GM18499 (cell line): ENCODE results near the gene TMTC2.

Source experiments
- ATAC-seq: cut with Tn5 transposase; IDR thresholded peaks from one replicate; pipeline ENCODE4 v1.9.1; 2021; ENCODE audit warnings: moderate number of reproducible peaks; ENCODE audit not compliant: insufficient read depth, unreplicated experiment

Gene TMTC2

DNA sequence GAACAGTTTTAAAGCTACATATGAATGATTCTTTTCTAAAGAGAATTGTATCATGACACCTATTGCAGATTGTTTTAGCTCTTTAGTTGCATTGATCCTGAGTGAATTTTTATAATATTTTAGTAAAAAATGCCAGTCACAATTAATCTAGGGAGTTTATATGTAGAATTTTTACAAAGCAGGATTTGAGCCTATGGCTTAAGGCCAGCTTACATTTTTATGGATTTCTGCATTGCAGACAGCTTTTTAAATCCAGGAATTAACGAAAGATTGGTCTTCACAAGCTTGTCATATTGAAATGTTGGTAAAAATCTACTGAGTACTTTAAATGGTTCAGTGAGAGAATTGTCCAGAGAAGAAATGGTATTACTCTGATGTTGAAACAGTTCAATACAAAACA lies 358.0 kb downstream of the TMTC2 start:
- no peak for ATAC-seq

DNA sequence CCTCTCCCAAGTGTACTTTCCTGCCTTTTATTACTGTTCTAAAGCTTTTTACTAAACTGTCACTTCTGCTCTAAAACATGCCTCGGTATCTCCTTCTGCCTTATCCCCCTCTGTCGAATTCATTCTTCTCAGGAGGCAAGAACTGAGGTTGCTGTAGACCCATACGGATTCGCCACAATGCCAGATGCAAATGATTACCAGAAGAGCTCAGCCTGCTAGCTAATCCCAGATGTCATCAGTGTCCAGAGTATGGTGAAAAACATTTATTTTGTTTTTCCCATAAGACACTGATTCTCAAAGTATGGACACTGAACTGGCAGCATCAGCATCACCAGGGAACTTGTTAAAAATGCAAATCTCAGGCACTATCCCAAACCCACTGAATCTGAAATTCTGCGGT lies 359.3 kb downstream of the TMTC2 start:
- ATAC-seq, result no peak

DNA sequence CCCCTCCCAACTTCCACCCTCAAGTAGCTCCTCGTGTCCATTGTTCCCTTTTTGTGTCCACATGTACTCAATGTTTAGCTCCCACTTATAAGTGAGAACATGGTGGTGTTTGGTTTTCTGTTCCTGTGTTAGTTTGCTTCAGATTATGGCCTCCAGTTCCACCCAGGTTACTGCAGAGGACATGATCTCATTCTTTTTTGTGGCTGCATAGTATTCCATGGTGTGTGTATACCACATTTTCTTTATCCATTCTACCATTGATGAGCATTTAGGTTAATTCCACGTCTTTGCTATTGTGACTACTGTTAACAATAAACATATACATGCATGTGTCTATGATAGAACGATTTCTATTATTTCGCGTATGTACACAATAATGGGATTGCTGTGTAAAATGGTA lies 362.6 kb downstream of the TMTC2 start:
- ATAC-seq, result no peak

DNA sequence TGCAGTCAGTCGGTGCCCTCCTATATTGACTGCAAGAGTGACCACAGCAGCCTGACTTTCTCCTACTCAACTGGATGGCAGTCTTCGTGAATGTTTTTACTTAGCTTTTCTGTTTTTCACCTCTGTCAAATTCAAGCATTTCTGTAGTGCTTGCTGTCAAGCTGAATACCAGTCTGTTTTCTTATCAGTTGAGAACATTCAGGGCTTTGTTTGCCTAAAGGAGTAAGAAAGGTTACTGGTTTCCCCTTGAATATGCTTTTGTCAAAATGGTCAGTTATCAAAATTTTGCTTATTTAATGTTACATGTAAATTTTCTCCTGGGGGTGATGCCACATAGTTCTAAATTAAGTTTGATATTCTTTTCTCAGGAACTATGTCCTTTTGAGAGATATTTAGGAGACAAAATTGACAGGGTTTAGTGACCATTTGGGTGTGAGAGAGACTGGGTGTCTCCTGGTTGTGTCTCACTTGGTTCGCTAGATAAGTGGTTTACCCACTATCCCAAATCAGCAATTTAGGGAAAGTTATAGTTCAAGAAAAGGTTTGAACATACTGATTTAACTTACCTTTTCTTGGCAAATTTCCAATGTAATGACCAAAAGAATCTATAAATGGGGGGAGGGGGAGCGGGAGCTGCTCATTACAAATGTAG lies 366.3 kb downstream of the TMTC2 start:
- ATAC-seq, result no peak

DNA sequence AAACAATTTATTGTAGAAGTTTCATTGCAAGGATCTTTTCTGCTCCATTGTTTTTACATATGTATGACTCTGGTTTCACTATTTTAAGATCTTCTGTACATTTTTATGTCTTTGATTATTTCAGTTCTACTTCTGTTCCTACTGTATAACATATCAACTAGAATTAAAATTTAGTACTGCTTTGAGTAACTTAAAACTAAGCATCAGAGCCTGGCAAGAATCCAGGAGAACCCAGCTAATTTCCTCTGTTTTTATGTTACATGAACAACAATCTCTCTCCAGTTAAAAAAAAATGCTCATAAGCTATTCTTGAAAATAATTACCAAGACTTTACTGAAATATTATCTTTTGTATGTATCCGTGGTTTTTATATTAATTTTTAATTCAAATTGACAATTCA lies 370.7 kb downstream of the TMTC2 start:
- ATAC-seq, result no peak

DNA sequence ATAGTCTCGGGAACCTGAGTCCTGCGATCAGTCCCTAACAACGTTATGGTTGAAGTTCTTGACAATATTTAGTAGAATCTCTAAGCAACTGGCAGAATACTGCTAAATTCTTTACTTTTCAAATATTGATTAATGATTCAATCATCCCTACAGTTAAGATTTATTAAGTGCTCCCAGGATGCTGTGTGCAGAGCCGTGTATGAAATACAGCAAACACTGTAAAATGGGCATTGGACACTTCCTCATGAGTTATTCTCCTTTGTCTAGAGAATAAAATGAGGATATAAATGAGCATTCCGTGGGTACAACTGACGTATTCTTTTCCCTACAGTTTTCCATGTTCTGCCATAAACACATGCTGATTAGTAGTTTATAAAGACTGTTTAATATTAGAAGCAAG lies 372.4 kb downstream of the TMTC2 start:
- no peak for ATAC-seq

DNA sequence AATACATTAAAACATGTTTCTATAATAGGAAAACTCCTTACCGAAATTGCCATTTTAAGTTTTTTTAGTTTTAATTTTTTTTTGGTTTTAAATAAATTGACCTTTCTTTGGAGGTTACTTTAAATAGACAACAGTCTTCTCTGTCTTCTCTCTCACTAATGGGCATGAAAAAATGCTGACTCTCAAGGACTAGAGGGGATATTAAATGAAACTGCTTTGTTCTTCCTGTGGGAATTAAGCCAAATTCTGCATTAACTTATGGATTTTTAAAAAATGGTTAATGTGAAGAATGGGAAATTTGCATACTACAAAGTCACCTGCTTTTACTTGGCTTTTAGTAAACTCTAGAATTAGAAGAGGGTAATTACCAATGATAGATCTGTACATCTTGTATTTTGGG lies 378.9 kb downstream of the TMTC2 start:
- no peak for ATAC-seq

DNA sequence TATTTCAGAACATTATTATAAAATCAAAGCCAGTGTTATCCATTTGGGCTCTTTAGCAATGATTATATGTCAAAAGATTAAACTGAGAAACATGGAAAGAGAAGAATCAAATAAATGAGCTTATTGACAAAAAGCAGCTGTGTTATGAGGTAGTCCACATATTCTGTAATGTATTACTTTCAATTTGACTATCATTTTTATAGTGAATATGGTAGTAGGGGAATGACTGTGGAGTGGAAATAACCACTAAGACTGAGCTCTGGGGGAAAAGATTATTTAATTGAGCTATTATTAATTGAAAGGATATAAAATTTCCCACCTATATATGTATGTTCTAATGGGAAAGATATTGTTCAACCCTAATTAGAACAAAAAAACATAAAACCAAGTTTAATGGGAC lies 381.3 kb downstream of the TMTC2 start:
- no peak for ATAC-seq

DNA sequence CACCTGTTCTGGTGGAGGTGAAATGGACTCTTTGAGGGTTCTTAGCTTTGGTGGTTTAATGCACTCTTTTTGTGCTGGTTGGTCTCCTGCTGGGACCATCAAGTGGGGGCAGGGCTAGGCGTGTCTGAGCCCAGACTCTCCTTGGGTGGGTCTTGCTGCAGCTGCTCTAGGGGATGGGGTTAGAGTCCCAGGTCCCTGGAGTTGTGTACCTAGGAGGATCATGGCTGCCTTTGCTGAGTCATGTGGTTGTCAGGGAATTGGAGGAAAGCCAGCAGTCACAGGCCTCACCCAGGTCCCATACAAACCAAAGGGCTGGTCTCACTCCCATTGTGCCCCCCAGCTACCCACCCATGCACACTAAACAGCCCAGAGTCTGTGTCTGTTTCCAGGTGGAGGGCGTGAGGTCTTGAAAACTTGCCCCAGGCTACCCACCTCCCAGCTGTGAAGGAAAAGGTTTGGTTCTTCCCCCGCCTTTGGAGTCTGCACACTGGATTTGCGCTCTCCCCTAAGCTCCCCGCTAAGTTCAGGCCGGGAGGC lies 387.7 kb downstream of the TMTC2 start:
- no peak for ATAC-seq

DNA sequence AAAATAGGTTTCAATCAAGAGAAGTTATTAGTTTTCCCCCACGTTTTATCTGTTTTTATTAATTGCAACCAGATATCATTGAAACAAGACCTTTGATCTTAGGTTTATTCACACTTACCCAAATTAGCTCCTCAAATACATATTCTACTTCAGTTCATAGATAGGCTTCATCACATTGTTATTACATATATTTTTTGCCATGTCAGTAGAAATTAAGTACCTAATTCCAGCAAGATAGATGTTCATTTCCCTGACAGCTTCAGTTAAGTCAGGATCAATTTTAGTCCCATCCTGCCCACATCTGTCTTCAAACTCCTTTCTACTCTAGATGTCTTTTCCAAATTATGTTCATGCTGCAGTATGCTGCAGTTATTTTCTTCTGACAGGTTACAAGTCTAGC lies 388.8 kb downstream of the TMTC2 start:
- no peak for ATAC-seq

DNA sequence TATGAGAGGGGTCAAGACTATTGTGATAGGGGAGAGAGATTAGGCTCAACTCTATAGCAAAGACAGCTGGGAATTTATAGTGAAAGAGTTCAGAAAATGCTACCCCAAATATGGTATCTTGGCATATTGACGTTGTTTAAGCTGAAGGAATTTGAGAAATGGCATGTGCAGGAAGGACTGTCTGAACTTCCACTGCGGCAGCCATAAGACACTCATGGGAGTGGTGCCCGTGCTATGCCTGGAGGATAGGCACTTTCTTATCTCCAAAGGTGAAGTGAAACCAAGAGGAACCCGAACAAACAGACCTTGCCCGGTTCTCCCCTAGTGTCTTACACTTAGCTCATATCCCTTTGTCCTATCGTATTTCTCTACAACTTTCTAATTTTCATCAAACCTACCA lies 390.3 kb downstream of the TMTC2 start:
- no peak for ATAC-seq

DNA sequence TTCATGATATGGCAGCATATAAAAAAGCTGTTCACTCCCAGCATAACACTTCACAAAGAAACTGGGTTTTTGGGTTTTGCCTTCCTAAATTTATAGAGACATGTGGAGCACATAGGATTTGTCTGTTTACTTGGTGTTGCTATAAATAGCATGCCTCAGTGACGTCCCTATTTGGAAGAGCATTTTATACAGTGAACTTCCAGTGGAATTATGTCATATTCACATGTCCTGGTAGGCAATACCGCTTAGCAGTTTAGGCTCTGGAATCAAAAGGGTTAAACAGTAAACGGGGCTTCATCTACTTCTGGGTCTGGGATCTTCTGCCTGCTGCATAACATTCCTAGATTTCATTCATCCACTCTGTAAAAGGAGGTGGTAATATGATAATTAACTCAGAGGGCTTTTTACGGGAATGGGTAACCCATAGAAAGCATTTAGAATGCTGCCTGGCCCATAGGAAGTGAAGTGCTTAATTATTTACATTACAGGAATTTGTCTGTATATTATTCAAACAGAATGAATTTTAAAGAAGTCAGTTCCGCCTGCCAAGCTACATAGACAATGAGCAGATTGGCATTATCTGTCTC lies 396.1 kb downstream of the TMTC2 start:
- ATAC-seq, result no peak

DNA sequence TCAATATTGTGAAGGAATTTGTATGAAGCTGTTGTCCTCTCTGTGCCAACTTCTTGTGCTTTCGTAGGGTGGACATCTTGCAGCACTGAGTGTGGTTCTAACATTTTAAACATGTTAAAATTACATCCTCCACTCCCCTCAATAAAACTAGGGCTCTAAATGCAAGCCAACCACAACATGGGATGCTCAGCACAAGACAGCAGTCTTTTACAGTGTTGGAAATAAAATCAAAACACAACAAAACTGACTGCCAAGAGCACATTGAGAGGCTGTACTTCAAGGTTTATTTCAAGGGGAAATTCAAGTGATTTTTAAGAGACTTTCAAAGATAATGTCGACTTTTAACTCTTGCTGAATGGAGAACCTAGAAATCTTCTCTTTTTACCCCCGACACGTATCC lies 396.9 kb downstream of the TMTC2 start:
- ATAC-seq, result no peak

DNA sequence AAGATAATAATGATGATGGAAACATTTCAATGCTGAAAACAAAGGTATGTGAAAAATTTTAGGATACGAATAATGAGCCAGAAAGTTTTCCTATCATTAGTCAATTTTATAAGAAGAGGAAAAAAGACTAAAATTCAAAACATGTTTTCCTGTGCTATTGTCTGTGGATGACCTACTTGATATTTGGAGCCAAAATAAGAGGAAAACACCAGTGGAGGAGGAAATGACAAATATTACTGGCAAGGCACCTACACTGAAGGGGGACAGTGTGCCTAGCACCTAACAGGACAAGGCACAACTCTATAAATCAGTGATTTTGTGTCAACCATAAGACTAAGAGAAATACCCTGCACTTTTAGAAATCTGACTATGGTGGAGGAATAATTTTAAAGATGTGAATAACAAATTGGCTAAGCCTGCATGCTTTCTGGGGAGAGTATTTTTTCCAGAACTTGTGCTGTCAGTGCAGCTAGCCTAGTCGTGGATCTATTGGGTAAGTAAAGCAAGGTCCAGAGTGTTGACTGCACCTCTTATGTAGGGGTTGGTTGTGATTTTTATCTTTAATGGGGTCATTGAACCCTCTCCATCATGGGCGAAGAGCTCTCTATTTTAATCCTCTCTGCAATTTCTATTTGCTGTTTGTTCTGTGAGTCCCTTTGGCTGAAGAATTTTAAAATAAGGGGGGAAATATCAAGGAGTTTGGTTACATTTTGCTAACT lies 398.0 kb downstream of the TMTC2 start:
- ATAC-seq, result no peak

DNA sequence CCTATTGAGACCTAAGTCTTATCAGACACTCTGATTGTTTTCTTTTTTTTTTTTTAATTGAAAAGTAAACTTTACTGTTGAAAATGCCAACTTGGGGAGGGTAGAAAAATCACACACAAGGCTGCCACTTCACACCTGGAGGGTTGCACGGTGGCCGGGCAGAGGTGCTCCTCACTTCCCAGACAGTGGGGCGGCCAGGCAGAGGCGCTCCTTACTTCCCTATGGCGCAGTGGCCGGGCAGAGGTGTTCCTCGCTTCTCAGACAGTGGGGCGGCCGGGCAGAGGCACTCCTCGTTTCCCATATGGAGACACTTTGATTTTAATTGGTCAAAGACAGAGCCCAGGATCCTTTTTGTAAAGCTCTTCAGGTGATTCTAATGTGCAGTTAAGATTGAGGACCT lies 399.3 kb downstream of the TMTC2 start:
- no peak for ATAC-seq

DNA sequence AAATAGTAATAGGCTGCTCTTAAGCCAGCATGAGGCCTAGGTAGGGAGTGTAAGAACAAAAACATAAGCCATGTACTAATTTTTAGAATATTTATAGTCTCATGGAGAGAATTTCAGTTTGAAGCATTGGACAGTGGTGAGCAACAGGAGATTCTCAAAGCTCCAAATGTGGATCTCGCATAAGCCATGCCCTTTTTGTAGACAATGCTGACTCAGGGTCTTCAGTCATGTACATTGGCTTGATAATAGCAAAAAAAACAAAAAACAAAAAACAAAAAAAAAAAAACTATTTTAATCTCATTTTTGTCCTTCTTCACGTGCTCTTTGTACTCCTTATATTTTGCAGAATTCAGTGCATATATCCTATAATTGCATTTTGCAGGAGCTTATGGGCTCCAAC lies 402.9 kb downstream of the TMTC2 start:
- no peak for ATAC-seq

DNA sequence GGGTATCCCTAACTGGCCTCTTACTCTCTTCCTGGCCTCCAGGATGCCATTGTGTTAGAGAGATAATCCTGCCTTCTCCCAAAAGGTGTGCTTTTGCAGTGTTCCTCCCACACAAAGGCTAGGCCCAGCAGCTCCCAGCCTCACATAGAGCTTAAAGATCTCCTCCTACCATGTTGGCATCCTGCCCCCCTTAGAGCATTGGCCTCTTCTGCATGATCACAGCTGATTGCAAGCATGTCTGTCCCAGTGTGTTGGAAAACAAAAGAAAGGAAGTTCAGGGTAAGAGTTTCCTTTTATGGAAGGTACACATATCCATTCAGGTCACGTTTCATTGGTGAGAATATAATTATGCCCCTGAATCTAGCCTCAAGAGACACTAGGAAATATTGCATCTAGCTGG lies 405.4 kb downstream of the TMTC2 start:
- no peak for ATAC-seq

DNA sequence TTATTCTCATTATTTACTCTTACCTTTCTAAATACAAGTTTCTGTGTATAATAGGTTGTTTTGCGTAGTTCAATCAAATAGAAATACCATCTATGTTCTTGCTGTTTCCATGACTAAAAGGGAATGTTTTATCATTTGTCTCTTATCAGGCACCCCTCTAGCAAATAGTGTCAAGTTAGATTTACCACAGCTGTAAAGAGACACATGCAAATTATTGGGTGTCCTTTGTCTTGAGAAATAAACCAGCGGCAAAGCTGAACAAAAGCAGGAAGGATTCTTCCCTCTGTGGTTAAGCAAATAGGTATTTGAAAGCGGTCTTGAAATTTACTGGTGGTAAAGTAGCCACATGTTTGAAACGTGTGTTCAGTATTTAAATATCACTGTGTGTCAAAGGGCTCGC lies 405.9 kb downstream of the TMTC2 start:
- no peak for ATAC-seq

DNA sequence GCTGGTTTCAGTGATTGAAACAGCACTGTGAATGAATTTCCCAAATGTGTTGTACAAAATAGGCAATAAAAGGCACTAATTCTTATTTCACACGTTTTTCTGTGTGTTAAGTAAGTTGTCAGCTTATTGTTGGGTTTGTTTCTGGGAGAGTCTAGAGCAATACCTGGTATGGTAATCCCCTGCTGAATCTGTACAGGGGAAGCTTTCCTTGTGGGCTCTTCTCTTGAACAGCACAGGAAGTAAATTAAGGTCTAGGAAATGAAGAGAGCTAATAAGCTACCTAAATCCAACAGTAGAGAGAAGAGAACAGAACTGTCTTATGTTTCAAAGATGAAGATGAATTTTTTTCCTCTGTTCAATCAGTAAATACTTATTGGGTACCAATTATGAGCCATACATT lies 406.7 kb downstream of the TMTC2 start:
- ATAC-seq, result no peak

DNA sequence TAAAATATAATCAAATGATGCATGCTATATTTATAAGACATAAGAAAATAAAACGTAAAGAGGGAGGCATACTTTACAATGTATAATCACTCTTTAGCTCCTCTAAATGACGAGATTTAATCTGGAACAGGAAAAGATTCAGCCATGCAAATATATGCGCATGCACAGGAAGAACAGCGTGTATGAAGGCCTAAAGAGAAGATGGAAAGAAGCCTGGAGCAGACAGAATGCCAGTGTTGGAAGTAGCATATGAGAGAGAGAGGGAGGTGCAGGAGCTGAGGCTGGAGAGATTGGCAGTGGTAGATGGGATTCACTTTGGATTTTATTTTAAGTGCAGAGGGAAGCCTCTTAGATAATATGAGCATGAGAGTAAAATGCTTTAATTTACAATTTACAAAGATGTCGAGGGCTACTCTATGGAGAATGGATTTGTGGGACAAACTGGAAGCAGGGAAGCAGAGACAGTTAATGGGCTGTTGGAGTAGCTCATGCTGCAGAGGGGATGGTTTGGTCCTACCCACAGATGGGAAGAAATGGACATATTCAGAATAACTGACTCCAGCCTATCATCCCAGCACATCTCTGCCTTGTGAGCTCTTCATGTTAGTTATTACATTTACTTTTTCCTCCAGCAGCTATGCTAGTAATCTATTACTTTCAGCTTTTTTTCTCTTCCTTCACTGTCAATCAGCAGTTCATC lies 411.1 kb downstream of the TMTC2 start:
- ATAC-seq, result no peak

DNA sequence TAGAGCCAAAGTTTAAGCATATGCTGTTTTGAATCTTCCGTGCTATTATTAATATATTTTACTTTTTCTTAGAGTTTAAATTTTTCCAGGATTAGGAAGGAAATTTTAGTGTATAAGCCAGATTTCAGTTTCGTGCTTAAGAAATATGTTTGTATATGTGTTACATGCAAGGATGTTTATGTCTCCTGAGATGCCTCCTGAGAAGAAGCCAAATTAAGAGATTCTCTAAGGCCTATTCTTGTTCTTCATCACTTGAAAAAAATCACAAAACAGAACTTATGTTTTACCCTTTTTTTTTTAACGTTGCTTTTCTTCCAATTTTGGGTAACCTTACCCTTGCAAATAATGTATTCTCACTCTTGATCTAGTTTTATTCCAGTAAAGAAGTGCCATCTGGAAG lies 412.7 kb downstream of the TMTC2 start:
- no peak for ATAC-seq
